Dermis microvascular lymphatic vessel endothelial cell (primary cell): Measurements from ENCODE around the gene TRIM39. TPM values are rescaled to one million over a fixed set of nuclear protein-coding genes. Genes with fewer than 3 reads are reported as not detected.

ENCODE experiments used
- DNase-seq, 2 donors: peaks; one replicate each; pipeline versions ENCODE4 v3.0.0 to v3.0.0-alpha.2; 2010; ENCODE audit warnings: low read depth in 2 of 2
- total RNA-seq: library from RNA; depleted of rRNA; stranded (reverse); fragments of >200 nt; gene quantifications from 2 replicates; pipeline ENCODE4 v1.2.1, GENCODE V29; 2014

TRIM39 gene
- total RNA-seq, 1 donor from 2014 or later, result 7.6 TPM

DNA sequence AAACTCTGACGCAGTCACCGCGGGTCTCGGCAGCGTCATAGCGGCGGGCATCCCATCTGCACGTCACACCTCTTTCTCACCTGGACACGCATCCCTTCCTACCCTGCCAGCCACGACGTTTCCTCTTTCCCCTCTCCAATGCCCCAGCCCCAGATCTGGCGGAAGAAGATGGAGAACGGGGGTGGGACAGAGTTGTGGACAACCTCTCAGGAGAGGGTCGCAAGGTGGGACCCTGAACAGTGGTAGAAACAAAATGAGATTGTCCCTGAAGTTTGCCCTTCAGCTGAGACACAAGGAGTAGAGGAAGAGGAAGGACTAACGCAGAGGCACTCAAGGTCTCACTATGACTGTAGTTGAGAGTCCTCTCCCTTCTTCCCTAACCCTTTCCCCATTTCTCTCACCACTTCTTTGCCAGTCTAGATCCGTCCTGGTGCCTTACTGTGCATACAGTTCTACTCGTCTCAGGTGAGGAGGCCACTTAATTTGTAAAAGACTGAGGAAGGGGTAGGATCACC, 562 bp downstream of the TRIM39 start:
- no peak for DNase-seq

DNA sequence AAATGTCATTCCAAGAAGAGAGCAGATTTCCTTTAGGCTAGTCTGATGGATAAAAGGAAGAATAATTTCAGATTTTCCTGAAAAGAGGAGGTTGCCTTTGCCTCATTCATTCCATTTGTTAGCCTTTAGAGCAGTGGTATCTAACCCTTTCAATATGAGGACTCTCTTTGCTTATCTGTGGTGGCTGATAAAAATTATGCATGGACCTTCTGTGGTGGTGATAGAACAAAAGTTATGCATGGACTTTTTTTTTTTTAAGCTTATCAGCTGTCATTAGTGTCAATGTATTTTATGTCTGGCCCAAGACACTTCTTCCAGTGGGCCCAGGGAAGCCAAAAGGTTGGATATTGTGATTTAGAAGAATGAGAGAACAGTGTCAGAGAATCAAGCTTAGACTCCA, 1.7 kb downstream of the TRIM39 start:
- DNase-seq, result no peak

DNA sequence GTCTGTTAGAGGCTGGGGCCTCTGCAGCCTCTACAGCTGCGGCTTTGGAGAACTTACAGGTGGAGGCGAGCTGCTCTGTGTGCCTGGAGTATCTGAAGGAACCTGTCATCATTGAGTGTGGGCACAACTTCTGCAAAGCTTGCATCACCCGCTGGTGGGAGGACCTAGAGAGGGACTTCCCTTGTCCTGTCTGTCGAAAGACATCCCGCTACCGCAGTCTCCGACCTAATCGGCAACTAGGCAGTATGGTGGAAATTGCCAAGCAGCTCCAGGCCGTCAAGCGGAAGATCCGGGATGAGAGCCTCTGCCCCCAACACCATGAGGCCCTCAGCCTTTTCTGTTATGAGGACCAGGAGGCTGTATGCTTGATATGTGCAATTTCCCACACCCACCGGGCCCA, 2.6 kb downstream of the TRIM39 start:
- no peak for DNase-seq

DNA sequence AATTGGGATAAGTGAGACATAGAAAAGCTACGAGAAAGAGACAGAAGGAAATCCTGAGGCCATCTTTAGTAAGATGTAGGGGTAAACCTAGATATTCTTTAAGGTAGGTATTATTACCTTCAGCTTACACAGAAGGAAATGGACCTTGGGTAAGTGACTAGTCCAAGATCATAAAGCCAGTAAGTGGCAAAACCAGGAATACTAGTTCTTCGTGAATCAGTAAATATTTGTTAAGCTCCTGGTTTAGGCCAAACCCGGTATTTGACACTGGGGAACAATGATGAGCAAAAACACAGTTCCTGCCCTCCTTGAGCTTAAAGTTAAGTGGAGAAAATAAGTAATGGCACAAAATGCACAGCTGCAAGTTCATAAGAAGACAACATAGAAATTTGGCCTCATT, 5.3 kb downstream of the TRIM39 start:
- DNase-seq, result no peak

DNA sequence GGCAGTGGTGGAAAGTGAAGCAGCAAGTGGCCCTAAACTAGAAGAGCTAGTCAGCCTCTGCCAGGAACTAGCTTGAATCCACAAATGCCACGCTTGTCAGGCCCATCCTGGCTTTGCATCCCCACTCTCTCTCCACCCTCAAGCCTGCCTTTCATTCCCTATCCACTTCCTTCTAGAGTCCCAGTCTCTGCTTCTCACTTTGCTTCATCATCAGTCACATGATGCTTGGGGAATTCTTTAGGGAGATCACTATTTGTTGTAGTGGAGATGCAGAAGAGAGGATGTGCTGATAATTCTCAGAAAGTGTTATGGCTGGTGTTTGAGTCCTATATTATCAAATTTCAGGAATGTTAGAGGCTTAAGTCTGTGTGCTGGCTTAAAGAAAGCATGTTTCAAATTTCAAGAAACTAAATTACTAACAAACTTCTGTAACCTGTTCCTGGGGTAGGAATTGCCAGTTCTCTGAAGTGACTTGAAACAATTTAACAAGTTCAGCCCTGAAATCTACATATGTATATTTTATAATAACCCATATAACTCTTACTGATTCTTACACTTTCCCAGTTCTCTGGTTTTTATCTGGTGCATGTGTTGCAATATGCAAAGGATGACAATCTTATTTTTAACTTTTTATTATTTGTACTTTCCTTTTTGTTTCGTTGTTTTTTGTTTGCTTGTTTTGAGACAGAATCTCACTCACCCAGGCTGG, 7.5 kb downstream of the TRIM39 start:
- no peak for DNase-seq

DNA sequence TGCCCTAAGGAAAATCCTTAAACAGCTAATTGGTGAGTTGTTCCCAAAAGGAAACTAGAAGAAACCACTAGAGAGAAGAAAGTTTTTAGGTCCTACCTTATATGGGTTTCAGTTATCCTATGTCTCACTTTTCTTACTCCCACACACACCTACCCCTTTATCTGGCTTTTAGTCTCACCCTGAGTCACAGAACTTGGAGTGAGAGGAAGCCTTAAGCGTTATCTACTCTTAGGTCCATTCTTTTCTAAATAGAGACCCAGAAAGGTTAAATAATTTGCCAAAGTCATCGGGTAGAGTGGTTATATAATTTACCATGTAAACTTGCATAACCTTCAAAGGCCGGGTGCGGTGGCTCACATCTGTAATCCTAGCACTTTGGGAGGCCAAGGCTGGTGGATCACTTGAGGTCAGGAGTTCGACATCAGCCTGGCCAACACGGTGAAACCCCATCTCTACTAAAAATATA, 13.9 kb downstream of the TRIM39 start:
- no peak for DNase-seq

DNA sequence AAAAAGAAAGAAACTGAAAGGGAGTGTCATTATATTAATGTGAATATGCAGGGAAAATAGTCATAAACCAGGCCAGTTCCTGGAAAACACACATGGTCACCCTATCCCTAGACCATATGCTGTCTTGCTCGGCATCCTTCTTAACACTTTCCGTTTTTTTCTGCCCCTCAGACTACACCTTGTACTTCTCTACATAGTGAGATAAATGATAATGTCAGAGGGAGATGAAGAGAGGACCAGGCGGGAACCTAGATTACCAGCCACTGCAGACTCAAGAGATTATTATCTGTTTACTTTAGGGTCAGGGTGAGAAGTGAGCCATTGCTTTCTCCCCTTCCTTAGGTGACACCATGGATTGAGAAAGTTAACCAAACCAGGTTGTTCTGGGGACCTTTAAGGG, 14.5 kb downstream of the TRIM39 start:
- no peak for DNase-seq

DNA sequence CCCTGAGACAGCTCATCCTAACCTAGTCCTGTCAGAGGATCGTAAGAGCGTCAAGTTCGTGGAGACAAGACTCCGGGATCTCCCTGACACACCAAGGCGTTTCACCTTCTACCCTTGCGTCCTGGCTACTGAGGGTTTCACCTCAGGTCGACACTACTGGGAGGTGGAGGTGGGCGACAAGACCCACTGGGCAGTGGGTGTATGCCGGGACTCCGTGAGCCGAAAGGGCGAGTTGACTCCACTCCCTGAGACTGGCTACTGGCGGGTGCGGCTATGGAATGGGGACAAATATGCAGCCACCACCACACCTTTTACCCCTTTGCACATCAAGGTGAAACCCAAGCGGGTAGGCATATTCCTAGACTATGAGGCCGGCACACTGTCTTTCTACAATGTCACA, 15.0 kb downstream of the TRIM39 start:
- no peak for DNase-seq

DNA sequence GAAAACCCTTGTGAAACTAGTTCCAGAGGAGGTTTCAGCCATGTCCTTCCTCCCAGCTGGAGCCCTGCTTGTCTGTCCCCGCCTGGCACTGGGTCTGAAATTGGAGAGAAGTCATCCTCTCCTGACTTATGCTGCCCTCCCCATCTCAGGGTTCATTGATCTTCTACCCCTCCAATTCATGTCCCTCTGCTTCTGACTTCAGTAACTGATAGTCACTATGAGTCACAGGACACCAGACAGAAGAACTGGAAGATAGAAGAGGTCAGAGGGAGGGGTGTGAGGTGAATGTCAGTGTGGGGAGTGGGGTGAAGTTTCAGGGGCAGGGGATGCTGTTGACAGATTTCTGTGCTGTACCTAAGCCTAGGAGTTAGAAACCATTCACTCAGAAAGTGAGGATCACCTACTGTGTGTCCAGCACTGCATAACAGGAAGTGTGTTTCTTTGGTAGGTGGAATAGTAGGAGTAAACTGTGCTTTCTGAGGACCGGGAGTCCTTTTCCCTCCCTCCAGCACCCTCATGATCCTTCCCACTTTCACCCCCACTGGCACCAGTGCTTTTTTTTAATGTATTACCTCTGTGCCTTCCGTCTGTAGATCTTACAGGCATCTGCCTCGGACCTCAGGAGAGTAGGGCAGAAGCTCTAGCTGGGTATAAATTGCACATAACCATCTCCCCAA, 17.6 kb downstream of the TRIM39 start:
- no peak for DNase-seq

DNA sequence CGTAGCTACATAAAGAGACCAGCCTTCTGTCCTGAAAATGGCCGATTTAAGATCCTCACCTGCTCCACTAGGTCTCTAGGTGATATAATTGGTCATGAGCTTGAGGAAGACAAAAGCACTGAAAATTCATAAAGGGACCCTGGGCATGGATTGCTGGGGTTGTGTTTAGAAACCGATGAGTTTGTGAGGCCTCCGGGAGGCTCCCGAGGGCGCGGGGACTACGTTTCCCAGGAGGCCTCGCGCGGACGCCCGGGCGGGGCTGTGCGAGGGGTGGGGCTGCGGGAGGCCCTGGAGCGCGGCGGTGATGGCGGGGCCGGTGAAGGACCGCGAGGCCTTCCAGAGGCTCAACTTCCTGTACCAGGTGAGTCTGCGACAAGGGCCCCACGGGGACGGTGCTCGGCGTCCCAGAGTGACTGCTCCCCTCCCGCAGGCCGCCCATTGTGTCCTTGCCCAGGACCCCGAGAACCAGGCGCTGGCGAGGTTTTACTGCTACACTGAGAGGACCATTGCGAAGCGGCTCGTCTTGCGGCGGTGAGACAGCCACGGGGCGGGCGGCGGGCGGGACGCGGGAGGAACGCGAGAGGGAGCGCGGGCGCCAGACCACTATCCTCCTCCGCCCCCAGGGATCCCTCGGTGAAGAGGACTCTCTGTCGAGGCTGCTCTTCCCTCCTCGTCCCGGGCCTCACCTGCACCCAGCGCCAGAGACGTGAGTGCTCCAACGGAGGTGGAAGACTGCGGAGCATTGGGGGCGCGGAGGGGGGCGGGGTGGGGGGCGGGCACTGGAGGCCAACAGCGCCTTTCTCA, 18.3 kb downstream of the TRIM39 start, which contains the start of gene RPP21:
TSS of gene RPP21 (plus strand) at position 289 of the 804 bp plus-strand sequence. CDS start at position 305, 16 bp downstream.
- peak; percentile 37 to 80 for DNase-seq

DNA sequence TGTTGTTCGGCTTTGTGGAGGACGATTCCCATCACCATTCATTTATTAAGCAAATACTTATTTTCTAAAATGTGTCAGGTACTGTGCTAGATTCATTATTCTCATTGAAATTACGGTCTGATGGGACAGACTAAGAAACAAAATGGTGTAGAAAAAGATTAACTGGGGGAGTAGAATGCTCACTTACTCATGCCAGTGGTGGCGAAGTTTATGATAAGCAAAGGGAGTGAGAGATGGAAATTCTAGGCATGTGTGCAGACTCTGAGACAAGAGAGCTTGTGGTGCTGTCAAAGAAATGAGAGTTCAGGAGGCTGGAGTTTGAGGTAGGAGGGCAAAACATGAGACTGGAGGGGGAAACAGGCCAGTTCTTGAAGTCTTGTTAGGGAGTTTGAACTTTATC, 19.1 kb downstream of the TRIM39 start:
- DNase-seq, result no peak

DNA sequence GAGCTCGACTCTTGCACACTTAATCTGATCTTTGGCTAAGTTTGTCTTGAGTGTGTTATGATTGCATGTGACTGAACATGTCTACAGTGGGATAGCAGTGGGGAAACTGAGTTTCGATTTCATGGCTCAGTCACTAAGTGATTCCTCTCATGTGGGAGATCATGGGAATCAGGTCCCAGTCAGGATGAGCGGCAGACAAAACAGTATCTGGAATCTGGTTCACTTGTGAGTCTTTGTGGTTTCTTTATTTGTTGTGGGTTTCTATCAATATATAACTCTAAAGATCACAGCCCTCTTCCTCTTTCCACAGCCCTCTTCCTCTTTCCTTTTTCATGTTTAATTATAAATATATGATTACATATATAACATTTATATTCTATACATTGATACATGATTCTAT, 22.2 kb downstream of the TRIM39 start:
- DNase-seq, result no peak

DNA sequence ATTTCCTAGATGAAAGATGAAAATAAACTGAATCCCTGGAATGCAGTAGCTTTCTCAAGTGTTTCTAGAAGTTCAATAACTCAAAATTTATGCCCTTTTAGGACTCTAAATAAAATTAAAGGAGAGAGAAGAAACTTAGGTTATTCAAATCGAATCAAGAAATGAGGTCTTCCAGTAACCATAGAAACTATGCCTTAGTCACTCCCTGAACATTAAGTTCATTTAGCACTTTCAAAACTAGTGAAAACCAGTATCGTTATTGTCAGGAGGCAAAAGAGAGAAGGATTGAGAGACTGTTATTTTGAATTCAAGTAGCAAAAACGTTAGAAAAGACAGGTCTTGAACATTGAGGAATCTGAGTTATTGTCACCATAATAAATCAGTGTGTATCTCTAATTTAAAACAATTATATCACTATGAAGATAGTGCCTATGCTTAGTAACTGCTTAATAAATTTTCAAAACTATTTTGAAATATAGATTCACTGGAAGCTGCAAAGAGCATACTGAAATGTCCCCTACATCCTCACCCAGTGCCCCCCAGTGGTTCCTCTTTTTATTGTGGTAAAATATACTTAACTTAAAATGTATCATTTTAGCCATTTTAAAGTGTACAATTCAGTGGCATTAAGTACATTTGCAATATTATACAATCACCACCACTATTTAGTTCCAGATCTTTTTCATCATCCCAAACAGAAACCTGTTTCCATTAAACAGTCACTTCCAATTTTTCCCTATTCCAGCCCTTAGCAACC, 22.9 kb downstream of the TRIM39 start:
- DNase-seq, result no peak

DNA sequence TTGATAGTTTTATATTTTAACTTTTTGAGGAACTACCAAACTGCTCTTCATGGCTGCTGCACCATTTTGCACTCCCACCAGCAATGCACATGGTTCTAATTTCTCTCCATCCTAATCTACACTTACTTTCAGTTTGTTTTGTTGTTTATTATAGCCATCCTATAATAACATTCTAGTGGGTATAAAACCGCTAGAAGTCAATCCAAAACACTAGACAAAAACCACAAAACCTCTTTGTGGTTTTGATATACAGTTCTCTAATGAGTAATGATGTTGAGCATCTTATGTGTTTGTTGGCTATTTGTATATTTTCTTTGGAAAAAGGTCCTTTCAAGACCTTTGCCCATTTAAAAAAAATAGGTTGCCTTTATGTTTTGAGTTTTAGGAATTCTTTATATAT, 23.8 kb downstream of the TRIM39 start:
- no peak for DNase-seq

DNA sequence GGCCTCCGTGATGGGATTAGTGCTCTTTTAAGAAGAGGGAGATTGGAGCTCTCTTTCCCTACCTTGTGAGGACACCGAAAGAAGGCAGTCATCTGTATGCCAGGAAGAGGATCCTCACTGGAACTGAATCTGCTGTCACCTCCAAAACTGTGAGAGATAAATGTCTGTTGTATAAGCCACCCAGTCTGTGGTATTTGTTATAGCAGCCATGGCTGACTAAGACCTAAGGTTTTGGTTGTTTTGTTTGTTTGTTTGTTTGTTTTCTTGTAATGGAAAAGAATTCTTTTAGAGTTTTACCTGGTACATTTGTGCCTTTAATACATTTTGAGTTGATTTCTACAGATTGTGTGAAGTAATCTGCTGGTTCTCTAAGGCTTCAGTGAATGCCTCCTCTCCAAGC, 25.8 kb downstream of the TRIM39 start:
- no peak for DNase-seq

DNA sequence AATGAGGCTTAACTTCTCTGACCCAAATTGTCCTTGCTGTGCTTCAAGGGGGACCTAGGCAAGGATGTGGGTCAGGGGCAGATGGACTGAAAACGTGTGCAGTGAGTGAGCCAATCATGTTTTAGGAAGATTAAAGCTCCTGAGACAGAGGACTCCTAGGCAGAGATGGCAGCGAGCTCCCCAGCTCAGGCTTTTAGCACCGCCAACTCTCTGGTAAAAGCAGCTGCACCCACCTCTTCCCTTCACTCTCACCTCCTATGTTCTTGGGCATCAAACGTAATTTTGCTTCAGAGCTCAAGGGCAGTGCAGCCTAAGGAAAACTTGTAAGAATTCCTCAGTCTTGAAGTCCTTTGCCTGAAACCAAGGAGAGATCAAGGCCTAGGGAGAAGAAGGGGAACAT, 28.6 kb downstream of the TRIM39 start:
- DNase-seq, result no peak

DNA sequence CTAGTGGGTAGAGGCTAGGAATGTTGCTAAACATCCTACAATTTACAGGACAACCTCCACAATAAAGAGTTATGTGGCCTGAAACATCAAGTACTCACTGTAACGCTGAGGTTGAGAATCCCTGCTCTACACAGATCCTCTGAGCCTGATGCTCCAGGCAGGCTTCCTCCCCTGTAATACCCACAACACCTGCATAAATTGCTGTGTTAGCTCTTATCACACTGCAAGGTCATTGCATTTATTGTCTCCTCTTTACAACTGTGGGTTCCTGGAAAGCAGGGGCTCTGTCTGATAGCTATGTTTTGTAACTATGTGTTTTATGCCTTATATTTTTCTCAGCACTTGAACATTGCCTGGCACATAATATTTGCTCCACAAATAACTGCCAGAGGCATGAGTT, 29.8 kb downstream of the TRIM39 start:
- no peak for DNase-seq

DNA sequence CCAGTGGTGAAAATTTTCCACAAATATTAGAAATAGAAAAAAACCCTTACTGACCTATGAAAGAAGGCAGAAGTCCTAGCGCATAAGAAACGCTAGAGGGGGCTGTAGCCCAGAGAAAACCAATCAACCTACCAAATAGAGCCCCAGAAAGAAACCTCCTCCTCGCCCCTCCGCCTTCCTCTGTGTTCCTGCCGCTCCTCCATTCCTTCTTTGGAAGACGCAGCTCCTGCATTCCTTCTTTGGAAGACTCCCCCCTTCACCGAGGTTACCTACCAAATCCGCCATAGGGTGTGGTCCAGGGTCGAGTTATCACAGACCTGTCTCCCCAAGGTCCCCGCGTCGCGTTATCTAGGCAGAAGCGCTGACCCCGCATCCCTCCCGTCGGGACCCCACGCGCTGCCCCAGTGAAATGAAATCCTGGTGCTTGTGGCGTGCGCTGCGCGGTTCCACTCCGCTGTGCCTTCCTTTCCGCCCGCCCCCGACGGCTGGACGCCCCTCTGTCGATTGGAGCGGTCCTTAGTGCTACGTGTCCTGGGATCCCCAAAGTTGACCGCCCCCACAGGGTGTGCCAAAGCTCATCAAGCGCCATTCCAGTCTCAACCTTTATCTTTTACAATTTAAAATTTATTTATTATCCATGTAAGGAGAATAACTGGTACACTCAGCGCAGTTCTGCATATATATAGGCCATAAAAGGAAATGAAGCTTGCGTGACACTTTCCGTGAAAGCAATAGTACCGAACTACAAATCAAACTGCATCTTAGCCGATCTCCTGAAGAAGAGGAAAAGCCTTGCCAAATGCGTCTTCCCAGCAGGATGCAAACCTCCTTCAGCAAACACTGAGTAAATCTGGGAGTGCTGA, 31.2 kb downstream of the TRIM39 start:
- peak; percentile 40 to 77 for DNase-seq

DNA sequence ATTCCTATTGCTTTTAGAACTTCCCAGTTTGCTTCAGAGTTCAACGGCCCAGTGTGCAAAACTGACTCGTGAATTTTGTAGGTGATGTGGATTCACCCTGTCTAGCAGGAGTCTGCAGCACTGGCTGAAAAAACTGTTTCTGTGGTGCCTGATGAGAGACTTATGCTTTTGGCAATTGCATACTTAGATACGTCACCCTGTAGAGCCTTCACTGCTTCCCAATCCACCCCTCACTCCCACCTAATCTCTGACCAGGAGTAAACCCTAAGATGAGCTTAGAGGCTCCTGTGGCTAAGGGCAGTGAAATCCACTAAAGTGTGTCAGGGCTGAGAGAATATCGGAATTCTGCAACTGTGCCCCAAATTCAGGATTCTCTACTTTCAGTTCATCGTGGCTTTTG, 32.5 kb downstream of the TRIM39 start:
- DNase-seq, result no peak

DNA sequence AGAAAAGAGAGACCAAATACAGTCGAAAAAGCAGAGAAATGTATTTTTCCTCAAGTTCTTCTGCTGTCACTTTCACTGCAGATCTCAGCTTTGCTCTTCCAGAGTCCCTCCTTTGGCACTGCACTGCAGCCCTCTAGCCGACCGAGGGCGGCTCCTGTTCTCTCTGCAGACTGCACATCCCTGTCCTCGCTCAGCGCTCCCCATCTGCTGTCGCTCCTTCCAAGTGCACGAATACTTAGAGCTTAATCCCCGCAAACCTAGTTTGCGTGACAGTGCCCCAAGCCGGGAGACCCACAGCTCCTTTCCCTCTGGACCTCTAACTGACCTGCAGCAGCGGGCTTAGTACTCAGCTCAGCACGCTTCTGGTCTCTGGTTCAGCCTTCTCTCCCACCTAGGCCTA, 33.4 kb downstream of the TRIM39 start:
- no peak for DNase-seq
